ENCODE data around the gene SLC9A7.

SLC9A7 gene

DNA sequence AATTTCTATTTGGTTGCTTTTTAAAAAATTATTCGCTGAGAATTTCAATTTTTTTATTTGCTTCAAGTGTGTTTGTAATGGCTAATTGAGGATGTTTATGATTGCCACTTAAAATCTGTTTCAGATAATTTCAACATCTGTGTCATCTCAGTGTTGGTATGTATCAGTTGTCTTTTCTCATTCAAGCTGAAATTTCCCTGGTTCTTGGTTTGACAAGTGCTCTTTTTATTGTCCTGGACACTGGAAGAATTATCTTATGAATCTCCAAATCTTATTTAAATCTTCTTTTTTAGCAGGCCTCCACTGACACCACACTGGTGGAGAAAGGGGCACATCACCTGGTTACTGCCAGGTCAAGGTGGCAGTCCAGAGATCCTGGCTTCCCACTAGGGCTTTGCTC lies 163.8 kb downstream of the SLC9A7 start:
- H3K27ac ChIP-seq (ENCODE audit: low read length): no peak overlapping the region
- H3K9me3 ChIP-seq (ENCODE audit: control insufficient read depth in 1 of 2, low read length in 2 of 2): no peaks in the 10 kb centered on the region
- H3K27me3 ChIP-seq (ENCODE audit: low read depth, low read length): no peaks in the 10 kb centered on the region
- H3K4me1 ChIP-seq (ENCODE audit: control insufficient read depth in 1 of 2, insufficient read depth in 2 of 2, low read length in 2 of 2): no peaks in the 10 kb centered on the region
- H3K4me3 ChIP-seq (ENCODE audit: low read depth in 1 of 2, low read length in 2 of 2): no peak overlapping the region
- no peaks in the 10 kb centered on the region for H3K36me3 ChIP-seq (ENCODE audit: control insufficient read depth in 1 of 2, insufficient read depth in 2 of 2, low read length in 2 of 2)

GRCh38 chrX:46589977-46590723 lies 168.8 kb downstream of the SLC9A7 start:
- no peak overlapping the region for H3K4me3 ChIP-seq (ENCODE audit: low read depth in 1 of 2, low read length in 2 of 2)
- H3K27me3 ChIP-seq (ENCODE audit: low read depth, low read length): no peaks in the 10 kb centered on the region
- no peaks in the 10 kb centered on the region for H3K9me3 ChIP-seq (ENCODE audit: control insufficient read depth in 1 of 2, low read length in 2 of 2)
- peaks cover 0 to 3% of the 10 kb centered on the region in 2 donors for H3K4me1 ChIP-seq (ENCODE audit: control insufficient read depth in 1 of 2, insufficient read depth in 2 of 2, low read length in 2 of 2)
- no peak overlapping the region for H3K27ac ChIP-seq (ENCODE audit: low read length)
- no peaks in the 10 kb centered on the region for H3K36me3 ChIP-seq (ENCODE audit: control insufficient read depth in 1 of 2, insufficient read depth in 2 of 2, low read length in 2 of 2)

GRCh38 chrX:46588263-46588662 lies 170.7 kb downstream of the SLC9A7 start:
- Histone ChIP-seq H3K36me3 (ENCODE audit: control insufficient read depth in 1 of 2, insufficient read depth in 2 of 2, low read length in 2 of 2) (no peaks in the 10 kb centered on the region), H3K4me1 (ENCODE audit: control insufficient read depth in 1 of 2, insufficient read depth in 2 of 2, low read length in 2 of 2) (peaks cover 0 to 3% of the 10 kb centered on the region in 2 donors), H3K27ac (ENCODE audit: low read length) (peak overlapping the region; percentile 72), H3K9me3 (ENCODE audit: control insufficient read depth in 1 of 2, low read length in 2 of 2) (no peaks in the 10 kb centered on the region), H3K4me3 (ENCODE audit: low read depth in 1 of 2, low read length in 2 of 2) (no peak overlapping the region), H3K27me3 (ENCODE audit: low read depth, low read length) (no peaks in the 10 kb centered on the region)

DNA sequence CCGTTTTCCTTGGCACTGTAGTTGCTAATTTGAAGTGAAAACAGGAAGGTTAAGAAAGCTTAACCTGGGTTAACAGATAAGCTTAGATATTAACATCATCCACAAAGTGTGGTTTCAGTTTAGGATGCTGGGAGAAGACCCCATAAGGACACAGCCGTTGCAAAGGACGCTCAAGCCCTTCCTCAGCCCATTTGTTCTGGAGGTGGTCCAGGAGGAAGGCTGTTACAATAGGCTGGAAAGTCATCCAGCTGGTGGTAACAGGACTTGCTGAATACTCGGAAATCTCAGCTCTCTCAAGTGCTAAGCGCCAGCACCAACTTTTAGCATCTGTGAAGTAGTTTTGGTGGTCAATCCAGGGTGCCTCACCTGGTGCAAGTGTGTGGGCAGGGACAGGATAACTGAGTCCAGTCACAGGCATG lies 171.2 kb downstream of the SLC9A7 start:
- Histone ChIP-seq H3K4me3 (ENCODE audit: low read depth in 1 of 2, low read length in 2 of 2) (no peak overlapping the region), H3K27me3 (ENCODE audit: low read depth, low read length) (no peaks in the 10 kb centered on the region), H3K9me3 (ENCODE audit: control insufficient read depth in 1 of 2, low read length in 2 of 2) (no peaks in the 10 kb centered on the region), H3K36me3 (ENCODE audit: control insufficient read depth in 1 of 2, insufficient read depth in 2 of 2, low read length in 2 of 2) (no peaks in the 10 kb centered on the region), H3K27ac (ENCODE audit: low read length) (peak overlapping the region; percentile 72), H3K4me1 (ENCODE audit: control insufficient read depth in 1 of 2, insufficient read depth in 2 of 2, low read length in 2 of 2) (peaks cover 0 to 3% of the 10 kb centered on the region in 2 donors)

GRCh38 chrX:46587158-46587557 lies 171.8 kb downstream of the SLC9A7 start:
- H3K36me3 ChIP-seq (ENCODE audit: control insufficient read depth in 1 of 2, insufficient read depth in 2 of 2, low read length in 2 of 2): no peaks in the 10 kb centered on the region
- peaks cover 0 to 3% of the 10 kb centered on the region in 2 donors for H3K4me1 ChIP-seq (ENCODE audit: control insufficient read depth in 1 of 2, insufficient read depth in 2 of 2, low read length in 2 of 2)
- peak overlapping the region; percentile 72 for H3K27ac ChIP-seq (ENCODE audit: low read length)
- H3K4me3 ChIP-seq (ENCODE audit: low read depth in 1 of 2, low read length in 2 of 2): no peak overlapping the region
- H3K27me3 ChIP-seq (ENCODE audit: low read depth, low read length): no peaks in the 10 kb centered on the region
- no peaks in the 10 kb centered on the region for H3K9me3 ChIP-seq (ENCODE audit: control insufficient read depth in 1 of 2, low read length in 2 of 2)

- Histone ChIP-seq H3K9me3 (ENCODE audit: control insufficient read depth in 1 of 2, low read length in 2 of 2) (no peaks in the 10 kb centered on the region), H3K4me3 (ENCODE audit: low read depth in 1 of 2, low read length in 2 of 2) (no peak overlapping the region), H3K4me1 (ENCODE audit: control insufficient read depth in 1 of 2, insufficient read depth in 2 of 2, low read length in 2 of 2) (peaks cover 0 to 3% of the 10 kb centered on the region in 2 donors), H3K27ac (ENCODE audit: low read length) (no peak overlapping the region), H3K36me3 (ENCODE audit: control insufficient read depth in 1 of 2, insufficient read depth in 2 of 2, low read length in 2 of 2) (no peaks in the 10 kb centered on the region), H3K27me3 (ENCODE audit: low read depth, low read length) (no peaks in the 10 kb centered on the region)
These were observed 174.2 kb downstream of the SLC9A7 start for GRCh38 chrX:46584736-46585135.

- Histone ChIP-seq H3K4me1 (ENCODE audit: control insufficient read depth in 1 of 2, insufficient read depth in 2 of 2, low read length in 2 of 2) (no peaks in the 10 kb centered on the region), H3K27ac (ENCODE audit: low read length) (peak overlapping the region; percentile 14), H3K4me3 (ENCODE audit: low read depth in 1 of 2, low read length in 2 of 2) (no peak overlapping the region), H3K27me3 (ENCODE audit: low read depth, low read length) (no peaks in the 10 kb centered on the region), H3K36me3 (ENCODE audit: control insufficient read depth in 1 of 2, insufficient read depth in 2 of 2, low read length in 2 of 2) (no peaks in the 10 kb centered on the region), H3K9me3 (ENCODE audit: control insufficient read depth in 1 of 2, low read length in 2 of 2) (no peaks in the 10 kb centered on the region)
These were observed 176.0 kb downstream of the SLC9A7 start for GRCh38 chrX:46582966-46583365.

DNA sequence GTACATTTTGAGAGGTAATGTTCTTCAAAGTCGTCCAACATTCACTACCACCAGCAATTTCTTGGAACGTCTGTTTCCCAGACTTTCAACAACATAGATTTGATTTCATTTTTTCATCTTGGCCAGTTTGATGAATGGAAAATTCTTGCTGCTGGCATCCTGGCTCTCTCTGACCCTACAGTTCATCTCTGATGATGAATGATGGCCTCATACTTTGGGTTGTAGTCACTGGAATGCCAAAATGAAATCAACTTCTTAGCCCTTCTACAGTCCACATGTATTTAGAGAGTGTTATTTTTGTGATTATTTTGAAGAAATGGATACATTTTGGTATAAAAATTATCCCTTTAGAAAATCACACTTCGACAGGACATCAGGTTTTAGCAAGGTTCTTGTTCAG lies 176.6 kb downstream of the SLC9A7 start:
- peak overlapping the region; percentile 14 for H3K27ac ChIP-seq (ENCODE audit: low read length)
- H3K9me3 ChIP-seq (ENCODE audit: control insufficient read depth in 1 of 2, low read length in 2 of 2): no peaks in the 10 kb centered on the region
- H3K27me3 ChIP-seq (ENCODE audit: low read depth, low read length): no peaks in the 10 kb centered on the region
- H3K4me1 ChIP-seq (ENCODE audit: control insufficient read depth in 1 of 2, insufficient read depth in 2 of 2, low read length in 2 of 2): no peaks in the 10 kb centered on the region
- H3K4me3 ChIP-seq (ENCODE audit: low read depth in 1 of 2, low read length in 2 of 2): no peak overlapping the region
- H3K36me3 ChIP-seq (ENCODE audit: control insufficient read depth in 1 of 2, insufficient read depth in 2 of 2, low read length in 2 of 2): no peaks in the 10 kb centered on the region

DNA sequence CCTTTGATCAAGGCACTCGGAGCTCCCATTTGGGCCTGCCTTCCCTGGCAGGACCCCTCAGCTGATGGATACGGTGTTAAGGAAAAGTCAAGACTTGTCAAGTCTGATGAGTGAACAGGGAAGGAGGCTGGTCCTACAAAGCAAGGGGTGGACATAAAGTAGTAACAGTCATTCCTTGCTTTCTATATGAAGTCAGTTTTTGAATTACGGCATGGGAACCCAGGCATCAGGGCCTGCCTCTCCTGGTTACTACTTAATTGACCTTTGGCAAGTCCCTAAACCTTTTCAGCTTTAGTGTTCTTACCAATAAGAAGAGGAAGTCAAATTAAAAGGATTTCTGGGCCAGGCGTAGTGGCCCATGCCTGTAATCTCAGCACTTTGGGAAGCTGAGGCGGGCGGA lies 178.3 kb downstream of the SLC9A7 start:
- H3K4me3 ChIP-seq (ENCODE audit: low read depth in 1 of 2, low read length in 2 of 2): no peak overlapping the region
- no peaks in the 10 kb centered on the region for H3K9me3 ChIP-seq (ENCODE audit: control insufficient read depth in 1 of 2, low read length in 2 of 2)
- no peaks in the 10 kb centered on the region for H3K36me3 ChIP-seq (ENCODE audit: control insufficient read depth in 1 of 2, insufficient read depth in 2 of 2, low read length in 2 of 2)
- H3K4me1 ChIP-seq (ENCODE audit: control insufficient read depth in 1 of 2, insufficient read depth in 2 of 2, low read length in 2 of 2): no peaks in the 10 kb centered on the region
- H3K27ac ChIP-seq (ENCODE audit: low read length): no peak overlapping the region
- H3K27me3 ChIP-seq (ENCODE audit: low read depth, low read length): no peaks in the 10 kb centered on the region

DNA sequence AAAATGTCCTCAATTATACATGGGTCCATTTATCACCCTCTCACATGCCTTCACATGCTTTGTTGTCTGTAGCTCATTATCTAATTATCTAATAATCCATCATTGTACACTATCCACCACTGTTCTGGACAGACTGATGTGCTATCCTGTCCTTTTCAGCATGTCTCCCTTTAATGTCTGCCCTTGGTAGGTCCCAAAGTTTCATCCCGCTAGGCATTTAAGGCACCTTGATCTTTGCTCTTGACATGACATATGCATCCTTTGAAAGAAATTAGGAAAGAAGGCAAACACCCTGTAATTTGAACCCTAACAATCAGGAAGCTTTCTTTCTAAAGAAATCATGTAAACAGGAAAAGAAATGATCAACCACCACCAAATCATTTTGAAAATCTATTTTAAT lies 179.7 kb downstream of the SLC9A7 start:
- Histone ChIP-seq H3K27me3 (ENCODE audit: low read depth, low read length) (no peaks in the 10 kb centered on the region), H3K9me3 (ENCODE audit: control insufficient read depth in 1 of 2, low read length in 2 of 2) (no peaks in the 10 kb centered on the region), H3K4me1 (ENCODE audit: control insufficient read depth in 1 of 2, insufficient read depth in 2 of 2, low read length in 2 of 2) (no peaks in the 10 kb centered on the region), H3K36me3 (ENCODE audit: control insufficient read depth in 1 of 2, insufficient read depth in 2 of 2, low read length in 2 of 2) (no peaks in the 10 kb centered on the region), H3K27ac (ENCODE audit: low read length) (no peak overlapping the region), H3K4me3 (ENCODE audit: low read depth in 1 of 2, low read length in 2 of 2) (no peak overlapping the region)

- Histone ChIP-seq H3K4me1 (ENCODE audit: control insufficient read depth in 1 of 2, insufficient read depth in 2 of 2, low read length in 2 of 2) (no peaks in the 10 kb centered on the region), H3K27me3 (ENCODE audit: low read depth, low read length) (no peaks in the 10 kb centered on the region), H3K36me3 (ENCODE audit: control insufficient read depth in 1 of 2, insufficient read depth in 2 of 2, low read length in 2 of 2) (no peaks in the 10 kb centered on the region), H3K4me3 (ENCODE audit: low read depth in 1 of 2, low read length in 2 of 2) (no peak overlapping the region), H3K27ac (ENCODE audit: low read length) (peak overlapping the region; percentile 16), H3K9me3 (ENCODE audit: control insufficient read depth in 1 of 2, low read length in 2 of 2) (no peaks in the 10 kb centered on the region)
These were observed 181.5 kb downstream of the SLC9A7 start for GRCh38 chrX:46577221-46578005.

All from muscle layer of duodenum (tissue), 2 donors.